GM19467 (cell line): ENCODE measurements around the gene F12.
"Not testable (repeated sequence)": the region's sequence is repeated elsewhere in the genome, so short reads cannot be mapped to it uniquely, and the experiment has no call there.

Experiments
- ATAC-seq: cut with Tn5 transposase; IDR thresholded peaks from one replicate; pipeline ENCODE4 v1.9.1; 2021; ENCODE audit warnings: mild to moderate bottlenecking, moderate library complexity; ENCODE audit not compliant: unreplicated experiment

F12 gene

GRCh38 chr5:177389241-177390169 is 19.9 kb downstream of the F12 start:
- no peak for ATAC-seq

DNA sequence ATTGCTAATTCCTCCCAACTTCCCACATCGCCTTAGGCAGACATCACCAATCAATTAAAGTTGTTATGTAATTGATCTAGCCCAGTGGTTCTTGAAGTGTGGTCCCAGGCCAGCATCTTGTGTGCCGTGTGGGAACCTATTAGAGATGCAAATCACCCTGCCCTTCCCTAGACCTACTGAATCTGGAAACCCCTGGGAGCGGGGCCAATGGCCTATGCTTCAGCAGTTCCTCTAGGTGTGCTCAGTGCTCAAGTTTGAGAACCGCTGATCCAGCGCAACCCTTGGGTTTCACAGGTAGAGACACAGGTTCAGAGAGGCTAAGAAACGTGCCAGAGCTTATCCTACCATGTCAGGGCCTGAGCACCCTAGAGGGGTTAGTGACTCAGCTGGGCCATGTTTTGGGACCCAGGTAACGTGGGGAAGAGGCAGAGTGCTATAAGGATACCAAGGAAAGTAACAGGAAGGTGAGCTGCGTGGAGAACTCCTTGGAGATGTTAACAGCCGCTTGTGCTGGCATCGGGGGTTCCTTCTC is 20.8 kb downstream of the F12 start:
- no peak for ATAC-seq

DNA sequence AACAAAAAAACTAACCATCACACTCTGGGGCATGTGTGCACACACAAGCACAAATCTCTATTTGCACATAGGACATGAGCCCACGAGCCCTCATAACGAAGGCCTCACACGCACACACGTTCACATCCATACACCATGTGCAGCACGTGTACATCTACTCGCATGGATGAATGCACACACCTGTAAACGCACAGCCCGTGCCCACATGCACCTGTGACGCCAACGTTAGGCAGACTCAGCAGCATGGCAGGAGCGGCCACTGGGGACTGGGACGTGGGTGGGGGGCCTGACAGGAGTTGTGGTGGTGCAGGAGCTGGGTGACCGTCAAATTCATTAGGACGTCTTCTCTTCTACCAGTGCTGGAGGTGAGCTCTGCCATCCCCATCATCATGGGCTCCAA is 22.0 kb downstream of the F12 start:
- no peak for ATAC-seq

GRCh38 chr5:177386542-177386941 is 22.8 kb downstream of the F12 start:
- ATAC-seq: no peak

GRCh38 chr5:177385720-177386119 is 23.6 kb downstream of the F12 start:
- ATAC-seq: no peak

- no peak for ATAC-seq
Observed at GRCh38 chr5:177384134-177384533, 25.2 kb downstream of the F12 start, which contains the start of gene SLC34A1. Gene SLC34A1, plus strand, starts transcription at chr5:177384434. Its CDS starts 1,308 bp downstream, at chr5:177385742.

DNA sequence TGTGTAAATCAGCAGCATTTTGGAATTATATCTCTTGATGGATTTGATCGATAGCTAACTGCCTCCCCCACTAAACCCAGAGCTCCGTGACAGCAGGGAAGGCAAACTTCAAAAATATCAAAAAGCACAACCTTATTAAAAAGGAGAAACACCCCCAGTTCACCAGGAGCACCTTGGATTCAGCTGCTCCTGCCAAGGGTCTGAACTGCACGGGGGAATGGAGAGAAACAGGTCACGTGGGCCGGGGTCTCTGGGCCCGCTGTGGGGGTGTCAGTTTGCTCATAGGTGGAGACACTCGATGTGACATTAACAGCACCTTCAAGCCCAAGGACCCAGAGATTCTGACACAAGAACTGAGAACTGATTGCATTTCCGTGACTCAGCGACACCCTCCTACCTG is 26.2 kb downstream of the F12 start:
- no peak for ATAC-seq

- no peak for ATAC-seq
Observed at GRCh38 chr5:177382423-177383029, 26.8 kb downstream of the F12 start.

DNA sequence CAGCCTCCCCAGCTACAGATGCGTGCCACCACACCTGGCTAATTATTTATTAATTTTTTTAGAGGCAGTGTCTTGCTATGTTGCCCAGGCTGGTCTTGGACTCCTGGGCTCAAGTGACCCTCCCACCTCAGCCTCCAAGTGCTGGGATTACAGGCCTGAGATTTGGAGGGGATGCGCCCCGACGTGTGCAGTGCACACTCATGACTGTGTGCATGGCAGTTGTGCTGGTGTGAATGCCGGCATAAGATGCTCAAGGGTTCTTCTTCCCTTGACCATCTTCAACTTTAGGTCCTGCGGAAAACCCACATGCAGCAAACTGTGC is 28.6 kb downstream of the F12 start:
- no peak for ATAC-seq

DNA sequence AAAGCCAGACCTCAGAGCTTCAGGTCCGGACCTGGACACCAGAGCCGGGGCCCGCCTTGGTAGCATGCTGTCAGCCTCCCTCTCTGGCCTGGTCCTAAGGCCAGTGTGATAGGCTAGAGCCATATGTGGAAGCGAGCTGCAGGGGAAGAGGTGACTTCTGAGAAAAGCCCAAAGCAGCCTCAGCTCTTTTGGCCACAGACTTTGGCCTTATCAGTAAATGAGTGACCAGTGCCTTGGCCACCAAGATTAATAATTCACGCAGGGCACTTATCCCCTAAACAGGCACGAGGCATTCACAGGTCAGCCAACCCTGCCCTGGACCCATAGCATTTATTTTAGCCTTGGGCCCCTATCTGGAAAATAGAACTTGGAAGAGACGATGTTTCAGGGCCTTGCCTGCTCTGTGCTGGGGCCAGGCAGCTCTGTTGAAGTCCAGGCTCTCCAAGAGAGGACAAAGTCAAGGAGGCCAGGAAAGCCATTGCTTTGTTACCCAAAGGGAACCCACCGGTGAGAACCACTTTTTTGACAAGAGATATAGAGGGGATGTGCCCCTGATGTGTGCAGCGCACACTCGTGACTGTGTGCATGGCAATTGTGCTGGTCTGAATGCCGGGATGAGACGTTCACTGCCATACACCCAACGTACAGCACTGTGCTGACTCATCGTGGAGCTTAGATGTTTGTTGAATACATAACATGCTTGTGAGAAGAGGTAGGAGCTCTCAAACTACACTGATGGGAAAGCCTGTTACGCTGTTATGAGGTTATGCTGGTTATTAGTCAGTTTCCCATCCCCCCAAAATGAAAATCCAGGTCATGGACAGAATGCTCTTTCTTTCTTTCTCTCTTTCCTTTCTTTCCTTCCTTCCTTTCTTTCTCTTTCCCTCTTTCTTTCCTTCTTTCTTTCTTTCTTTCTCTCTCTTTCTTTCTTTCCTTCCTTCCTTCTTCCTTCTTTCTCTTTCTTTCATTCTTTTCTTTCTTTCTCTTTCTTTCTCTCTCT is 30.2 kb downstream of the F12 start:
- no peak for ATAC-seq

GRCh38 chr5:177377851-177378776 is 31.2 kb downstream of the F12 start:
- no peak for ATAC-seq

- no peak for ATAC-seq
Observed at GRCh38 chr5:177376107-177376506, 33.3 kb downstream of the F12 start.

GRCh38 chr5:177375516-177375915 is 33.8 kb downstream of the F12 start:
- ATAC-seq: not testable (repeated sequence)

DNA sequence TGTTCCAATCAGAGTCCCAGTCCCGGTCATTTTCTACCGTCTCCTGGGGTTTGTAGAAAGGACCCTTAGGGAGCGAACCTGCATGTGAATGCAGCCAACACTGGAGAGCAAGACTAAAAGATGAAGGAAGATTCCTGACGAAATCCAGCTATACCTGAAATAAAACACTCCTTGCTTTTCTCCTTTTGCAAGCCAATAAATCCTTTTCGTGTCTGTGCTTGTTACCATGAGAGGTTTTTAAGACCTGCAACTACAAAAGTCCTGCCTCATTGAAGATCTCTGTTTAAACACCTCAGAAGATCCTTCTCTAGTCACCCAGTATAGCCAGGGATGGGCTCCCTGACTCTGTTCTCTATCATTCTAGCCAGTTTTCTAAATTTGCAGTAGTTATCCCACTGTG is 35.2 kb downstream of the F12 start:
- no peak for ATAC-seq

DNA sequence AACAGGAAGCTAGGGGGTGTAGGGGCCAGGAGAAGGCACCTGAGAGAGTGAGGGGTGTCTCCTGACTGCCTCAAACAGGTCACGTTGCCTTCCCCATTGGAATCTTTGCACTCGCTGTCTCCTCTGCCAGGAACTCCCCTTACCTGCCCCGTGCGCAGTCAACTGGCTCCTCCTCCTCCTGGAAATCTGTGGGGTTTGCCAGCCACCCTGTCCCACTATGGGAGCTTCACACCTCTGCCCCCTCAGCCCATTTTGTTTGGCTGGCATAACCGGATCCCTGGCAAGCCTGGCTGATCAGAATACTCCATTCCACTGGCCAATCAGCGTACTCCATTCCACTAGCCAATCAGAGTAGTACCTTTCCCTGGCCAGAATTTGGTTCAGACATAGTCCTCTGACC is 35.6 kb downstream of the F12 start:
- no peak for ATAC-seq

- ATAC-seq: no peak
Observed at GRCh38 chr5:177372910-177373309, 36.5 kb downstream of the F12 start.

DNA sequence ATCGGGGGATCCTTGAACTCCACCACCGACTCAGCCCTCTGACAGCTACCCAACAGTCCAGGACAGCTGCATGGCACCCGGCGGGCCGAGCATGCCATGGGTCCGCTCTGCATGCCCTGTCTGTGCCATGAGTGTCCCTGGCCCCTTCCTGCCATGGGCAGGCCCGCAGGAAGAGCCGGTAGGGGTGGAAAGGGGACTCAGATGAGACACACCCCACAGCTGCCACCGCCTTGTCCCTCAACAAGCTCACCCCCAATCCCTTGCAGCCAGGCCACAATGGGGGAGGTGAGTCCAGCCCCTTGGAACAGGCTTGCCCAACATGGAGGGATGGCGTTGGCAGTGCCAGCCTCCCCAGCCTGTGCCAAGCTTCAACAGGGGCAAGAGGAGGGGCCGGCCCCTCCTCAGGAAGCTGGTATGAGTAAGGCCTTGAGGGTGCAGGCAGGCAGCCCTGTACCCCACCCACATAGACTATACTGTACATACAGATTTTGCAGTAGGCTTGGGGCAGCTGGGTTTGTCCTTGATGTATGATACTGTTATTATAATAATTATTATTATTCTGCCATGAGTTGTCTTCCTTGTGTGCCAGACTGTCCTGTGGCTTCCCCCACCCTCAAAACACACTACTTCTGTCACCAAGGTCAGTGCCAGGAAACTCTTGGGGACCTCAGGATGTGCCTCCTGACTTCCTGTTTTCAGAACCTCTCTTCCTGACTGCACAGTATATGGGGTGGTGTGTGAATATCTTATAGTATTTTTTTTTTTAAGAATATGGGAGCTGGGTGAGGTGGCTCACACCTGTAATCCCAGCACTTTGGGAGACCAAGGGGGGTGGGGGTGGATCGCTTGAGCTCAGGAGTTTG is 37.1 kb downstream of the F12 start:
- no peak for ATAC-seq

GRCh38 chr5:177371120-177372033 is 38.0 kb downstream of the F12 start:
- no peak for ATAC-seq
